Pulmonary artery endothelial cell (primary cell): ENCODE measurements around the gene MAGOHB. TPM values are rescaled to one million over a fixed set of nuclear protein-coding genes. Genes with fewer than 3 reads are reported as not detected.

ENCODE experiments used
- DNase-seq: peaks from one replicate; pipeline ENCODE4 v3.0.0-alpha.2; 2011; ENCODE audit warnings: low read depth, low spot score
- total RNA-seq: library from RNA; depleted of rRNA; stranded (reverse); fragments of >200 nt; gene quantifications from 2 replicates; pipeline ENCODE4 v1.2.3, GENCODE V29; 2014

Gene MAGOHB
- total RNA-seq, 1 donor from 2014 or later: 26.1 TPM

GRCh38 chr12:10554756-10555481 is 58.5 kb downstream of the MAGOHB start:
- no peak for DNase-seq

GRCh38 chr12:10554228-10554755 is 59.1 kb downstream of the MAGOHB start:
- DNase-seq: no peak

Other genes starting within 250 kb of the MAGOHB start
- gene KLRK1, start 223.6 kb downstream of the MAGOHB start, total RNA-seq: not detected in 2 replicates
- not detected in 2 replicates for gene KLRC4, start 203.9 kb downstream of the MAGOHB start, total RNA-seq
- not detected in 2 replicates for gene KLRC3, start 193.0 kb downstream of the MAGOHB start, total RNA-seq
- gene KLRC2, start 177.6 kb downstream of the MAGOHB start, total RNA-seq: not detected in 2 replicates
- gene KLRC1, start 160.2 kb downstream of the MAGOHB start, total RNA-seq: not detected in 2 replicates
- gene EIF2S3B, start 107.7 kb downstream of the MAGOHB start, total RNA-seq: 1.4 and 2.6 TPM in 2 replicates
- gene STYK1, start 60.4 kb upstream of the MAGOHB start, total RNA-seq: 21.8 and 25.5 TPM in 2 replicates
- 206 and 290 TPM in 2 replicates for gene YBX3, start 109.7 kb upstream of the MAGOHB start, total RNA-seq
- not detected in 2 replicates for gene TAS2R7, start 189.0 kb upstream of the MAGOHB start, total RNA-seq
- 0.13 TPM in 1 of 2 replicates, not detected in the other for gene TAS2R8, start 193.7 kb upstream of the MAGOHB start, total RNA-seq
- not detected in 2 replicates for gene TAS2R9, start 196.6 kb upstream of the MAGOHB start, total RNA-seq
- 0.53 and 0.74 TPM in 2 replicates for gene TAS2R10, start 212.7 kb upstream of the MAGOHB start, total RNA-seq
- gene PRR4, start 235.9 kb upstream of the MAGOHB start, total RNA-seq: 0.21 and 0.46 TPM in 2 replicates